Left renal cortex interstitium (tissue), 4 donors: ENCODE data around the gene KRT73. TPM values are rescaled to one million over a fixed set of nuclear protein-coding genes. Genes with fewer than 3 reads are reported as not detected.

Experiments used
- DNase-seq, 4 donors: peaks; one replicate each; pipeline ENCODE4 v3.0.0-alpha.2; 2013; ENCODE audit warnings: low read depth in 4 of 4, low spot score in 2 of 4, missing footprints in 1 of 4
- polyA plus RNA-seq, 4 donors: library from polyadenylated mRNA; unstranded; fragments of 120-200 nt; gene quantifications; one replicate each; pipeline ENCODE4 v1.2.1, GENCODE V29; 2013; ENCODE audit not compliant: insufficient read length in 4 of 4

The KRT73 gene
- polyA plus RNA-seq, 4 donors: 0.06 TPM; not detected in 3

GRCh38 chr12:52627395-52628110, 9.2 kb upstream of the KRT73 start:
- no peak for DNase-seq

GRCh38 chr12:52622349-52622748, 4.0 kb upstream of the KRT73 start:
- no peak for DNase-seq

GRCh38 chr12:52618866-52619265, 507 bp upstream of the KRT73 start:
- DNase-seq: no peak

GRCh38 chr12:52617403-52617785, 965 bp downstream of the KRT73 start:
- DNase-seq: no peak

GRCh38 chr12:52616680-52617402, 1.5 kb downstream of the KRT73 start:
- DNase-seq: no peak

GRCh38 chr12:52615912-52616311, 2.4 kb downstream of the KRT73 start:
- DNase-seq: no peak

GRCh38 chr12:52615208-52615868, 3.0 kb downstream of the KRT73 start:
- DNase-seq: no peak

GRCh38 chr12:52614381-52615207, 3.8 kb downstream of the KRT73 start:
- DNase-seq: no peak

GRCh38 chr12:52613384-52614030, 4.9 kb downstream of the KRT73 start:
- DNase-seq: no peak

GRCh38 chr12:52612431-52613383, 5.7 kb downstream of the KRT73 start:
- DNase-seq: no peak

GRCh38 chr12:52611080-52611468, 7.3 kb downstream of the KRT73 start:
- no peak for DNase-seq

- no peak for DNase-seq
Measured at GRCh38 chr12:52608826-52609630, 9.3 kb downstream of the KRT73 start.

- DNase-seq: no peak
Measured at GRCh38 chr12:52608161-52608560, 10.2 kb downstream of the KRT73 start.

- DNase-seq: no peak
Measured at GRCh38 chr12:52607314-52607713, 11.0 kb downstream of the KRT73 start.

GRCh38 chr12:52606581-52607218, 11.7 kb downstream of the KRT73 start:
- DNase-seq: no peak

- no peak for DNase-seq
Measured at GRCh38 chr12:52606096-52606495, 12.3 kb downstream of the KRT73 start.

GRCh38 chr12:52605542-52605941, 12.8 kb downstream of the KRT73 start:
- no peak for DNase-seq

- DNase-seq: no peak
Measured at GRCh38 chr12:52604859-52605258, 13.5 kb downstream of the KRT73 start.
